HG03280 (cell line): Measurements from ENCODE around the gene ADD1.

Experiments used
- ATAC-seq: cut with Tn5 transposase; IDR thresholded peaks from one replicate; pipeline ENCODE4 v1.9.1; 2021; ENCODE audit warnings: mild to moderate bottlenecking, moderate library complexity; ENCODE audit not compliant: unreplicated experiment

ADD1 gene

GRCh38 chr4:2879026-2879425, 35.4 kb downstream of the ADD1 start:
- no peak for ATAC-seq

GRCh38 chr4:2881431-2881830, 37.8 kb downstream of the ADD1 start:
- ATAC-seq = no peak

GRCh38 chr4:2882341-2882740, 38.7 kb downstream of the ADD1 start:
- no peak for ATAC-seq

GRCh38 chr4:2886161-2886560, 42.5 kb downstream of the ADD1 start:
- no peak for ATAC-seq

- ATAC-seq = no peak
Observed at GRCh38 chr4:2886622-2887021, 43.0 kb downstream of the ADD1 start.

- ATAC-seq = no peak
Observed at GRCh38 chr4:2887343-2887742, 43.7 kb downstream of the ADD1 start.

- no peak for ATAC-seq
Observed at GRCh38 chr4:2888886-2889285, 45.2 kb downstream of the ADD1 start.

- no peak for ATAC-seq
Observed at GRCh38 chr4:2891294-2891693, 47.6 kb downstream of the ADD1 start.

- no peak for ATAC-seq
Observed at GRCh38 chr4:2893772-2894171, 50.1 kb downstream of the ADD1 start.

- no peak for ATAC-seq
Observed at GRCh38 chr4:2898001-2898400, 54.4 kb downstream of the ADD1 start.

- ATAC-seq = no peak
Observed at GRCh38 chr4:2900741-2901140, 57.1 kb downstream of the ADD1 start.

- ATAC-seq = no peak
Observed at GRCh38 chr4:2901186-2901585, 57.5 kb downstream of the ADD1 start.

GRCh38 chr4:2902126-2902525, 58.5 kb downstream of the ADD1 start:
- ATAC-seq = no peak

GRCh38 chr4:2905544-2905943, 61.9 kb downstream of the ADD1 start:
- no peak for ATAC-seq

GRCh38 chr4:2906218-2906617, 62.6 kb downstream of the ADD1 start:
- ATAC-seq = no peak

- ATAC-seq = no peak
Observed at GRCh38 chr4:2907226-2907625, 63.6 kb downstream of the ADD1 start.

GRCh38 chr4:2907706-2908293, 64.2 kb downstream of the ADD1 start:
- no peak for ATAC-seq

- ATAC-seq = no peak
Observed at GRCh38 chr4:2908686-2909085, 65.0 kb downstream of the ADD1 start.

GRCh38 chr4:2909583-2909982, 65.9 kb downstream of the ADD1 start:
- ATAC-seq = no peak

GRCh38 chr4:2910409-2910808, 66.8 kb downstream of the ADD1 start:
- ATAC-seq = no peak

- ATAC-seq = no peak
Observed at GRCh38 chr4:2911868-2912267, 68.2 kb downstream of the ADD1 start.

- no peak for ATAC-seq
Observed at GRCh38 chr4:2913168-2913567, 69.5 kb downstream of the ADD1 start.
